H1 (cell line): ENCODE measurements around the gene VPS41.

Source experiments
- EZH2 ChIP-seq: fragments of 200-600 bp; sonication (generic); IDR thresholded peaks from 2 replicates; pipeline ENCODE4 v1.7.1; 2012; ENCODE audit warnings: low read depth, mild to moderate bottlenecking, moderate library complexity, low read length, inconsistent platforms; ENCODE audit not compliant: severe bottlenecking
- GTF2F1 ChIP-seq: IDR thresholded peaks from 2 replicates; pipeline ENCODE4 v1.6.1; 2012; ENCODE audit warnings: low read depth, low read length, improper control_type of control experiment, borderline replicate concordance
- POLR2A ChIP-seq, 2 experiments: IDR thresholded peaks; 1 replicate in 1 of 2; 2 replicates in 1 of 2; pipeline ENCODE4 v1.6.1; 2011; ENCODE audit warnings: low read depth in 2 of 2, low read length in 2 of 2, mild to moderate bottlenecking in 2 of 2; ENCODE audit errors: control extremely low read depth in 1 of 2
- TF ChIP-seq, protein P1 (sequence below), 3 experiments: IDR thresholded peaks; 1 replicate in 2 of 3; 2 replicates in 1 of 3; pipeline versions ENCODE4 v1.5.1 to v1.6.1; 2011; ENCODE audit warnings: low read length in 3 of 3, mild to moderate bottlenecking in 3 of 3, inconsistent platforms in 2 of 3, low read depth in 1 of 3, moderate library complexity in 1 of 3; ENCODE audit not compliant: insufficient read depth in 1 of 3; ENCODE audit errors: control extremely low read depth in 1 of 3

DNA sequence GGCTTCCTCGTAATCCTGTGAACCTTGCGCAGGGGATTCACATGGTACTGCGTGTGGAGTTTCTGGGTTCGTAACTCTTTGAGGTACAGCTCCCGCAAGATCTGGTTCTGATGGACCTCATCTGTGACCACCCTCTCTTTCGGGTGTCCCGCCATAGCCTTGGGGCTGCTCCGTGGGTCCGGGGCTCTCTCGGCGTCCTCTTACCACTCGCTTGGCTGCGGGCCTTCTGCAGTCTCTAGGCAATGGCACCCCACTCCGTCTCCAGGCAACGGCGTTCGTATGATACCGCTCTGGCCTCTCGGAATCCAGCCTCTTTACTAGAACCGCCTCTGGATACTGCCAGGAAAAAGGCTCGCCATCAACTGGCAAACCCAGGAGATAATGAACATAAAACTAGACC, 223.1 kb downstream of the VPS41 start:
- TF ChIP-seq EZH2 (no peak), GTF2F1 (no peak), POLR2A (IDR thresholded peaks at IDR 0.05; ENCODE audit: control extremely low read depth in 1 of 2, low read depth in 2 of 2, low read length in 2 of 2) (no peak)
- TF ChIP-seq, protein P1, sequence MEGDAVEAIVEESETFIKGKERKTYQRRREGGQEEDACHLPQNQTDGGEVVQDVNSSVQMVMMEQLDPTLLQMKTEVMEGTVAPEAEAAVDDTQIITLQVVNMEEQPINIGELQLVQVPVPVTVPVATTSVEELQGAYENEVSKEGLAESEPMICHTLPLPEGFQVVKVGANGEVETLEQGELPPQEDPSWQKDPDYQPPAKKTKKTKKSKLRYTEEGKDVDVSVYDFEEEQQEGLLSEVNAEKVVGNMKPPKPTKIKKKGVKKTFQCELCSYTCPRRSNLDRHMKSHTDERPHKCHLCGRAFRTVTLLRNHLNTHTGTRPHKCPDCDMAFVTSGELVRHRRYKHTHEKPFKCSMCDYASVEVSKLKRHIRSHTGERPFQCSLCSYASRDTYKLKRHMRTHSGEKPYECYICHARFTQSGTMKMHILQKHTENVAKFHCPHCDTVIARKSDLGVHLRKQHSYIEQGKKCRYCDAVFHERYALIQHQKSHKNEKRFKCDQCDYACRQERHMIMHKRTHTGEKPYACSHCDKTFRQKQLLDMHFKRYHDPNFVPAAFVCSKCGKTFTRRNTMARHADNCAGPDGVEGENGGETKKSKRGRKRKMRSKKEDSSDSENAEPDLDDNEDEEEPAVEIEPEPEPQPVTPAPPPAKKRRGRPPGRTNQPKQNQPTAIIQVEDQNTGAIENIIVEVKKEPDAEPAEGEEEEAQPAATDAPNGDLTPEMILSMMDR (IDR thresholded peaks at IDR 0.05; ENCODE audit: control extremely low read depth in 1 of 3, insufficient read depth in 1 of 3, low read depth in 1 of 3, low read length in 3 of 3), result no peak
